8988T (cell line): ENCODE data around the gene MTHFS.
"Not testable (repeated sequence)": the region's sequence is repeated elsewhere in the genome, so short reads cannot be mapped to it uniquely, and the experiment has no call there.

Experiments
- DNase-seq: peaks from one replicate; pipeline ENCODE4 v3.0.0; 2011

The MTHFS gene

GRCh38 chr15:79915776-79916501 lies 19.1 kb upstream of the MTHFS start:
- DNase-seq: not testable (repeated sequence)

GRCh38 chr15:79914728-79915127 lies 17.9 kb upstream of the MTHFS start:
- DNase-seq: no peak

- not testable (repeated sequence) for DNase-seq
These were observed 12.9 kb upstream of the MTHFS start for GRCh38 chr15:79909556-79910335.

DNA sequence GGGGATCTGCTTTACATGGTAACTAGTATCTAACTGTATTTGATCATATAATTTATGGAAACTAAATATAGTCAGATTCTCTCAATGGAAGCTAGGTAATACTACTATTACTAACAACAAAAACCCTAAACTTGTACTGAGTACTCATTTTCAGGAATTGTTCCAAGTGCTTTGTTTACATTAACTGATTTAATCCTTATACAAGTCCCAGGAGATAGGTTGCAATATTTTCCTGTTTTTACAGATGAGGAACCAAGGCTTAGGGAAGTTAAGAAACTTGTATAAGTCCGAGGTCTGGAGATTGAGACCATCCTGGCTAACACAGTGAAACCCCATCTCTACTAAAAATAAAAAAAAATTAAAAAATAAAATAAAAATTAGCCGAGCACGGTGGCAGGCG lies 7.5 kb upstream of the MTHFS start:
- no peak for DNase-seq

- DNase-seq: no peak
These were observed 6.8 kb upstream of the MTHFS start for GRCh38 chr15:79903626-79904025.

DNA sequence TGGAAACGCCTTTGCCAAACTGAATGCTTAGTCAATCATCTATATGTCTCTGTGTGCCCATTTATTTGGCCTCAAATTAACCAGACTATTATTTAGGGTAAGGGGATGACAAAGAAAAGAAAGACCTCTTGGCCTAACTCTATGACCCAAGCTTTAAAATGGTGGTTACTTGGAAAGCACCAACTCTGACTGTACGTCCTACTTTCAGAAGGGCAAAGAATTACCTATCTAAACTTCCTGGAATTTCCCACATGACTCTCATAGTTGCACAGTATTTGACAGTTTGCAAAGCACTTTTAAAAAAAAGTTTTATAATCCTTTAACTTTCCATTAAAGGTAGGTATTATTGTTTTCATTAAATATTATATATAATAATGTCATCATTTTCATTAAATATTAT lies 6.3 kb upstream of the MTHFS start:
- DNase-seq: no peak

- DNase-seq: no peak
These were observed 5.1 kb upstream of the MTHFS start for GRCh38 chr15:79901958-79902357.

DNA sequence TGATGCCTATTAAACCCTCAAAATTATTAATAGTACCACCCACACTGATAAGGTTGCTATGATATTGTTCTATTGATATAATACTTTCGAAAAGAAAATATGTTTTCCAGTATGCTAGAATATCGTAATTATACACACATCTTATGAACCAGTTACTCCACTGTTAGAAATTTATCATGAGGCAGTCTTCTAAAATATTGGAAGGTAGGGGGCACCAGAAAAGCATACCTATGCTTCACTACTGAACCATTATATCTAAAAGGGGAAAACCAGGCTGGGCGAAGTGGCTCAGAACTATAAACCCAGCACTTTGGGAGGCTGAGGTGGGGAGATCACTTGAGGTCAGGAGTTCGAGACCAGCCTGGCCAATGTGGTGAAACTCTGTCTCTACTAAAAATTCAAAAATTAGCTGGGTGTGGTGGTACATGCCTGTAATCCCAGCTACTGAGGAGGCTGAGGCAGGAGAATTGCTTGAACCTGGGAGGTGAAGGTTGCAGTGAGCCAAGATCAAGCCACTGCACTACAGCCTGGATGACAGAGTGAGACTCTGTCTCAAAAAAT lies 4.1 kb upstream of the MTHFS start:
- DNase-seq: not testable (repeated sequence)

GRCh38 chr15:79900087-79900486 lies 3.3 kb upstream of the MTHFS start:
- DNase-seq: no peak

DNA sequence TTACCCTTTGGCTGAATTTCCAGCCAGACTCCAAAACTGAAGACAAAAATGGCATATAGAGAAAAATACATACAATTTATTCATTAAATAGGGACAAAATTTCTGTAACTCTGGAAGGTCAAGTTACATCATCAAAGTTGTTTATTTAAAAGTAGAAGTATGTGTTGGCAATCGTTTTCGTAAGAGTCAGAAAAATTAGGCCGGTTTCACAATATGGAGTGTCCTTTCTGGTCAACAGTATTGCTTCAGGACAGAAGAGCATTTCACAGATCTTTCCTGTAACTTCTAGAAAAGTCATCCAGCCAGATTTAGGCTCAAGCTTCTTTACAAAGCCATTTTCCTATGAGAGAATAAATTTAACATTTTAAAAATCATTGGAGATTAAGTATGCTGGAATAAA lies 2.0 kb upstream of the MTHFS start:
- DNase-seq: not testable (repeated sequence)

DNA sequence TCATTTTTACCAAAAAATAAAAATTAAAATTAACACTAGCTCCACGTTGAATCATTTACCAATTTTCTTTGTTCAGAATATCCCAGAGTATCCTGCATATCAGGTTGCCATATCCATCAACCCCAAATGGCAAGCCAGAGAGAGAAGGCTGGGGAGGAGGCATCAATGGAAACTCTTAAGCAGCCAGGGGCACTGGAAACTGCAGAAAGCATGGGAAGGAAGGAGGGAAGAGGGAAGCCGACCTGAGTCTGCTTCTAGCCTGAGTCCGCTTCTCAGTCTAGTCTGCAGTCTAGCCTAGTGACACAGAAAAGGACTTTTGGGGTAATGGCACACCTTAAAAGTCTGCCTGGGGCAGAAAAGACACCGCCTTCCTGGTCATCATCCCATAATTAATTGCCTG lies 1.6 kb upstream of the MTHFS start:
- DNase-seq: no peak

GRCh38 chr15:79897701-79898113 lies 893 bp upstream of the MTHFS start:
- no peak for DNase-seq

GRCh38 chr15:79897380-79897678 lies 515 bp upstream of the MTHFS start:
- no peak for DNase-seq

- no peak for DNase-seq
These were observed 632 bp downstream of the MTHFS start for GRCh38 chr15:79896131-79896633.

DNA sequence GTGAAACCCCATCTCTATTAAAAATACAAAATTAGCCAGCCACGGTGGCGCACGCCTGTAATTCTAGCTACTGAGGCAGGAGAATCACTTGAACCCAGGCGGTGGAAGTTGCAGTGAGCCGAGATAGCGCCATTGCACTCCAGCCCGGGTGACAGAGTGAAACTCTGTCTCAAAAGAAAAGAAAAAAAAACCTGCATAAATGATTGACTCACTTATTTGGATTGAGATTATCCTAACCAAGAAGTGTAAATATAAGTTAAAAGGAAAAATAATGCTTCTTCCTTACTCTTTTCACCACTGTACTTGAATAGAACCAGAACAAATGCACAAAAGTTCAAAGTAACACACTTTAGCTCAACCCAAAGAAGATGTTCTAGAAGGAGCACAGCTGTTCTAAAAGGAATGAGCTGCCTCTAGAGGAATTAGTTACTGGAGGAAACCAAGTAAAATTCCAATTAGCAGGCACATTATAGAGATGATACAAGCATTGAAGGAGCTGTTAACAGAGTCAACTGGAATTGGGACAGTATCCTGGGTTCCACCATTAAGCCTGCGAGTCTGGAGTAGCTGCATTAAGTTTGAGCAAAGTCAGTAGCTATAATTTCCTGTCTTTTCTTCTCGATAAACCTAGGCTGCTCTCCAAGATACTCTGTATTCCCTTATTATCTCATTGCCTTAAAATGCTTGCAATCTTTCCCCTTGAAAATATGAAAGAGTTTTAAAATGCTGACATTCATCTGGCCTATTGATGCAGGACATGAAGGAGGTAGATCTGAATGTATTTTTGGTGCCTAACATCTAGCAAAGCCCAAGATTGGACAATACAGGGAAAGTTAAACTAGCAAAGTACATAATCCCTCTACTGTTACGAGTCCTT lies 9.5 kb downstream of the MTHFS start:
- no peak for DNase-seq

DNA sequence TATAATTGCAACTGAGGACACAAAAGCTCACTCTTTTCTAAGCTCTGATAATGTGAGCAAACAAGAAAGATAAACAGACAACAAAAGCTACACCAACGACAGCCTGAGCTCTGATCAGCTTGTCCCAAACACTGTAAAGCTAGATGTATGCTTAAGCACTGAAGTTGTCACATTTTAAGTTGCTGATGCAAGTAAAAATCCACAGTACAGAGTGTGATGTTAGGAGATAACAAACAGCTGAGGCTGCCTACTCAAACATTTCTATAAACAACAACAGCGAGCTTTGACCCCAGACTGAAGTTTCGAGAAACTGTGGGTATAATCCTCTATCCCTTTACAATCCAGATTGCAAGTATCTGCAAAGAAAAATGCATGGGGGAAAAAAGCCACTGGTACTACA lies 10.7 kb downstream of the MTHFS start:
- no peak for DNase-seq

DNA sequence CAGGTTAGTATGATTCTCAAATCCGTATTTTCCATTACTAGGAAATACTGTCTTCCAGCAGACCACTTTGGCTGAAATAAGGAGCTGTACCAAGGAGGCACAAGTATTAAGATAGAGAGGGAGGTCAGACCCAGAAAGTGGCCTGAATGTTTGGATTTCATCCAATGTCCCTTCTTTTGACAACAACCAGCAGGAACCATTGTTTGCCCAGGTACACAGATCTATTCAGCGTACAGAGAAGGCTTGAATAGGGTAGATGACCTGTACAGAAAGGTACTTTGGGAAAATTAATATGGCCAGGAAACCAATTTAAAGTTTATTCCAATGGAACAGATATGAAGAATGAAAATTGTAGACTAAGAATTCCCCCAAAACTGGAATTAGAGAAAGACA lies 12.6 kb downstream of the MTHFS start:
- no peak for DNase-seq

DNA sequence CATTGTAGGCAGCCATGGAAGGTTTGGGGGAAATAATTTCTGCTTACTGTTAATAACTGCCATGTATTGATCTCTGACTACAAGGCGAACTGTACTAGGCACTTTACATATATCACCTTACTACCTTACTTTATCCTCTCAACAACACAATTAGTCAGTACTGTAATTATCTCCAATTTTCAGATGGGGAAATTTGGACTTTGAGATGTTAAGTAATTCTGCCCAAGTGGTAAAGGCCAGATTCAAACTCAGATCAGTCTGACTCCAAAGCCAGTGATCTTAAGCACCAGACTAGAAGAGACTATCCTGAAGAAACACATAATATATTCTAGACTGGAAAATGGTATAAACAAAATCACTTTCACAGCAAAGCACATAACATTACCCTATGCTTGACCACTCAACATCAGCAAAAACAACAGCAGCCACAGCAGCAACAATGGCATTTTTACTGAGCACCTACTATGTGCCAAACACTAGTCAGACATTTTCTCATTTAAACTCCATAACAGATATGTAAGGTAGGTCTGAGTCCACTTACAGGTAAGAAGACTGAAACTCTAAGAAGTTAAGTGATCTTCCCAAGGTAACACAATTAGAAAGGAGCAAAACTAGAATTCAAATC lies 13.1 kb downstream of the MTHFS start:
- DNase-seq: no peak

GRCh38 chr15:79881668-79882067 lies 15.1 kb downstream of the MTHFS start:
- DNase-seq: no peak

DNA sequence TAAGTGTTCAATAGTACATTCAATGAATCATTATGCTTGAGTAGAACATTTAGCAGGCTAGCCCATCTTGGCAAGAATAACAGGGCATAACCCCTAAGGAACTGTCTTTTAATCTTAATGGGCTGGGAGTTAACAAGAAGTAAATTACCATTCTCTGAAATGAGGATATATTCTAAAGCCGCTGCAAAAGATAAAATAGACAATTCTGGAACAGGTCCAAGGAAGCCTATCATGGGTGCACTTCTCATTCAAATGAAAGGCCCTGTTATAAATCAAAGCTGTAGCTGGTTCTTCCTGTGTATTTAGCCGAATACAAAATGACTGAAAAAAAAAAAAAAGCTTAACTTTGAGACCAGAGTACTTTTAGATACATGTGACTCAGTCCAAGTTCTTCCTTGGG lies 15.6 kb downstream of the MTHFS start:
- DNase-seq: no peak

GRCh38 chr15:79878078-79878705 lies 18.6 kb downstream of the MTHFS start:
- no peak for DNase-seq

- no peak for DNase-seq
These were observed 21.6 kb downstream of the MTHFS start for GRCh38 chr15:79875213-79875612.
